ENCODE results near the gene SLC6A8.

Gene SLC6A8

GRCh38 chrX:153648358-153649177, 39.2 kb upstream of the SLC6A8 start:
- DNase-seq (ENCODE audit: low read depth in 2 of 2), result no peak

- no peak for DNase-seq (ENCODE audit: low read depth in 2 of 2)
Observed at GRCh38 chrX:153649178-153649914, 38.4 kb upstream of the SLC6A8 start.

- DNase-seq (ENCODE audit: low read depth in 2 of 2), result no peak
Observed at GRCh38 chrX:153649915-153650782, 37.6 kb upstream of the SLC6A8 start.

- no peak for DNase-seq (ENCODE audit: low read depth in 2 of 2)
Observed at GRCh38 chrX:153650959-153651358, 36.8 kb upstream of the SLC6A8 start.

- no peak for DNase-seq (ENCODE audit: low read depth in 2 of 2)
Observed at GRCh38 chrX:153651540-153652079, 36.1 kb upstream of the SLC6A8 start.

GRCh38 chrX:153653556-153653955, 34.2 kb upstream of the SLC6A8 start:
- DNase-seq (ENCODE audit: low read depth in 2 of 2), result no peak

- no peak for DNase-seq (ENCODE audit: low read depth in 2 of 2)
Observed at GRCh38 chrX:153657161-153657560, 30.6 kb upstream of the SLC6A8 start.

- DNase-seq (ENCODE audit: low read depth in 2 of 2), result no peak
Observed at GRCh38 chrX:153659268-153659667, 28.5 kb upstream of the SLC6A8 start.

- peak in 1 of 2 donors; percentile 32 for DNase-seq (ENCODE audit: low read depth in 2 of 2)
Observed at GRCh38 chrX:153662266-153662665, 25.5 kb upstream of the SLC6A8 start.

- no peak for DNase-seq (ENCODE audit: low read depth in 2 of 2)
Observed at GRCh38 chrX:153665726-153666306, 21.9 kb upstream of the SLC6A8 start.

- DNase-seq (ENCODE audit: low read depth in 2 of 2), result no peak
Observed at GRCh38 chrX:153667281-153667955, 20.3 kb upstream of the SLC6A8 start.

GRCh38 chrX:153667956-153668396, 19.8 kb upstream of the SLC6A8 start:
- peak; percentile 45 to 59 for DNase-seq (ENCODE audit: low read depth in 2 of 2)

GRCh38 chrX:153668423-153669173, 19.1 kb upstream of the SLC6A8 start:
- DNase-seq (ENCODE audit: low read depth in 2 of 2), result no peak

- DNase-seq (ENCODE audit: low read depth in 2 of 2), result peak in 1 of 2 donors; percentile 28
Observed at GRCh38 chrX:153669174-153669890, 18.4 kb upstream of the SLC6A8 start.

GRCh38 chrX:153669901-153670731, 17.6 kb upstream of the SLC6A8 start:
- no peak for DNase-seq (ENCODE audit: low read depth in 2 of 2)

- DNase-seq (ENCODE audit: low read depth in 2 of 2), result no peak
Observed at GRCh38 chrX:153670748-153671588, 16.8 kb upstream of the SLC6A8 start.

Data from stimulated activated CD8-positive, alpha-beta memory T cell treated with anti-CD3 and anti-CD28 coated beads, Interleukin-15, amount 100 ng/mL, for 48 hours (primary cell).